Measurements from ENCODE around the gene HOXD11. TPM values are rescaled to one million over a fixed set of nuclear protein-coding genes. Genes with fewer than 3 reads are reported as not detected.
A peak's percentile ranks its signal among the peaks of the same experiment; 100 is the strongest.

The HOXD11 gene
- total RNA-seq, 1 experiment from 2014 or later: not detected

DNA sequence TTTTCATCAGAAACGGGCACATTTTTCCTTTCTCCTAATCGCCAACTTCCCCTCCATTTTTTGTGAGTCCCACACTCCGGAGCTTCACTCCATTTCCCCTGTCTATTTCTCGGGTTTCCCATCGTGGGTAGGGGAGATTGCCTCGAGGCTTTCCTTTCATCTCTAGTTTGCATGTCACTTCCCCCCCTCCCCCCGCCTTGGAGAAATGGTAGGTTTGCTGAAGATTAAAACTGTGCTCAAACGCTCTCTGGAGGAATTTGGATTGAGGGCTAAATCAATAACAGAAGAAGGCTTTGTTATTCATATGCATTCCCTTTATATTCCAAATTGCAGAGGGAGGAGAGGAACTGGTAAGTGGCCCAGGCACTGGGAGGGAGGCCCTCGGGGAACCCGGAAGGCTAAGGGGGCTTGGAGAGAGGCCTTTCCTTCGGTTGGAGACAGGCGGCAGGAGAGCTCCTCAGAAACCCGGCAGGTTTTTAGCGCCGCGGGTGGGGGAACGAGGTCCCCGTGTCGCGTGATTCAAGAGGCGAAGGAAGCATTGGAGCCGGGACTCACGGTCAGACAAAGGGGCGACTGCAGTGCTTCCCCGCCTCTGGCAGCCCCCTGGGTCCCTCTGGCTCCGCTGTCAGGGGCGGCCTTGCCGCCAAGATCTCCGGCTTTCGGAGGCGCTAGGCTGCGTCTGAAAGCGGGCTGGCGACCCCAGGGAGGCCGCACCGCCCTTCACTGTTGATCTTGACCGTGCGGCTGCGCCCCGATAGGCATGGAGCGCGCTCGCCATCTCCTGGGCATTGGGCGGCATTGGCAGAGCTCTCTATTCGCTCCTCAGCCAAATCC, 9.9 kb upstream of the HOXD11 start:
- DNase-seq (ENCODE audit: low spot score) (peak; percentile 93), ATAC-seq (peak; percentile 68)
- H3K4me1 Mint-ChIP-seq: peaks cover 65% of the 10 kb centered on the region
- peaks cover 96% of the 10 kb centered on the region for H3K27me3 Mint-ChIP-seq (ENCODE audit: low read depth)
- ChIA-PET POLR2A (interaction anchor here (0.6 kb wide), 1 partner anchor 13 kb away, joined by 4 read pairs; no protein-coding TSS in a partner anchor), CTCF (interaction anchor here (0.6 to 4.2 kb wide), 38 partner anchors 9 to 1644 kb away, joined by 3 to 56 read pairs (median 4); partner anchors contain the start of genes HOXD11, HOXD9 and LNPK)
- TF ChIP-seq CTCF (IDR thresholded peaks at IDR 0.05) (peak; percentile 74), NFE2L1 (CRISPR knock-in tag; IDR thresholded peaks at IDR 0.05) (0 out of 2 replicates have a peak, but pooled peaks have one; percentile 58), NFATC4 (CRISPR knock-in tag; IDR thresholded peaks at IDR 0.05) (no peak), ESRRA (CRISPR knock-in tag; IDR thresholded peaks at IDR 0.05; ENCODE audit: borderline replicate concordance) (no peak), GABPB1 (CRISPR knock-in tag; IDR thresholded peaks at IDR 0.05) (peak; percentile 41; the same call in 1 of the 2 replicates), ZNF671 (CRISPR knock-in tag; IDR thresholded peaks at IDR 0.05) (no peak), FOXP1 (CRISPR knock-in tag; IDR thresholded peaks at IDR 0.05; ENCODE audit: borderline replicate concordance) (peak; percentile 56; the same call in 1 of the 2 replicates)
- TF ChIP-seq, protein P1, sequence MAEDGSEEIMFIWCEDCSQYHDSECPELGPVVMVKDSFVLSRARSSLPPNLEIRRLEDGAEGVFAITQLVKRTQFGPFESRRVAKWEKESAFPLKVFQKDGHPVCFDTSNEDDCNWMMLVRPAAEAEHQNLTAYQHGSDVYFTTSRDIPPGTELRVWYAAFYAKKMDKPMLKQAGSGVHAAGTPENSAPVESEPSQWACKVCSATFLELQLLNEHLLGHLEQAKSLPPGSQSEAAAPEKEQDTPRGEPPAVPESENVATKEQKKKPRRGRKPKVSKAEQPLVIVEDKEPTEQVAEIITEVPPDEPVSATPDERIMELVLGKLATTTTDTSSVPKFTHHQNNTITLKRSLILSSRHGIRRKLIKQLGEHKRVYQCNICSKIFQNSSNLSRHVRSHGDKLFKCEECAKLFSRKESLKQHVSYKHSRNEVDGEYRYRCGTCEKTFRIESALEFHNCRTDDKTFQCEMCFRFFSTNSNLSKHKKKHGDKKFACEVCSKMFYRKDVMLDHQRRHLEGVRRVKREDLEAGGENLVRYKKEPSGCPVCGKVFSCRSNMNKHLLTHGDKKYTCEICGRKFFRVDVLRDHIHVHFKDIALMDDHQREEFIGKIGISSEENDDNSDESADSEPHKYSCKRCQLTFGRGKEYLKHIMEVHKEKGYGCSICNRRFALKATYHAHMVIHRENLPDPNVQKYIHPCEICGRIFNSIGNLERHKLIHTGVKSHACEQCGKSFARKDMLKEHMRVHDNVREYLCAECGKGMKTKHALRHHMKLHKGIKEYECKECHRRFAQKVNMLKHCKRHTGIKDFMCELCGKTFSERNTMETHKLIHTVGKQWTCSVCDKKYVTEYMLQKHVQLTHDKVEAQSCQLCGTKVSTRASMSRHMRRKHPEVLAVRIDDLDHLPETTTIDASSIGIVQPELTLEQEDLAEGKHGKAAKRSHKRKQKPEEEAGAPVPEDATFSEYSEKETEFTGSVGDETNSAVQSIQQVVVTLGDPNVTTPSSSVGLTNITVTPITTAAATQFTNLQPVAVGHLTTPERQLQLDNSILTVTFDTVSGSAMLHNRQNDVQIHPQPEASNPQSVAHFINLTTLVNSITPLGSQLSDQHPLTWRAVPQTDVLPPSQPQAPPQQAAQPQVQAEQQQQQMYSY (CRISPR knock-in tag; IDR thresholded peaks at IDR 0.05): peak; percentile 77
- TF ChIP-seq, protein P2, sequence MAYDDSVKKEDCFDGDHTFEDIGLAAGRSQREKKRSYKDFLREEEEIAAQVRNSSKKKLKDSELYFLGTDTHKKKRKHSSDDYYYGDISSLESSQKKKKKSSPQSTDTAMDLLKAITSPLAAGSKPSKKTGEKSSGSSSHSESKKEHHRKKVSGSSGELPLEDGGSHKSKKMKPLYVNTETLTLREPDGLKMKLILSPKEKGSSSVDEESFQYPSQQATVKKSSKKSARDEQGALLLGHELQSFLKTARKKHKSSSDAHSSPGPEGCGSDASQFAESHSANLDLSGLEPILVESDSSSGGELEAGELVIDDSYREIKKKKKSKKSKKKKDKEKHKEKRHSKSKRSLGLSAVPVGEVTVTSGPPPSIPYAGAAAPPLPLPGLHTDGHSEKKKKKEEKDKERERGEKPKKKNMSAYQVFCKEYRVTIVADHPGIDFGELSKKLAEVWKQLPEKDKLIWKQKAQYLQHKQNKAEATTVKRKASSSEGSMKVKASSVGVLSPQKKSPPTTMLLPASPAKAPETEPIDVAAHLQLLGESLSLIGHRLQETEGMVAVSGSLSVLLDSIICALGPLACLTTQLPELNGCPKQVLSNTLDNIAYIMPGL (CRISPR knock-in tag; IDR thresholded peaks at IDR 0.05): 0 out of 2 replicates have a peak, but pooled peaks have one; percentile 41
- TF ChIP-seq, protein P3, sequence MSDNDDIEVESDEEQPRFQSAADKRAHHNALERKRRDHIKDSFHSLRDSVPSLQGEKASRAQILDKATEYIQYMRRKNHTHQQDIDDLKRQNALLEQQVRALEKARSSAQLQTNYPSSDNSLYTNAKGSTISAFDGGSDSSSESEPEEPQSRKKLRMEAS (CRISPR knock-in tag; IDR thresholded peaks at IDR 0.05): peak; percentile 29; the same call in 1 of the 2 replicates
- H3K27ac Mint-ChIP-seq: peak overlapping the region; percentile 37; the same call in 1 of the 2 replicates
- peak overlapping the region; percentile 65 for H3K4me3 Mint-ChIP-seq
- no peaks in the 10 kb centered on the region for H3K9me3 Mint-ChIP-seq
- H3K36me3 Mint-ChIP-seq: peaks cover 2% of the 10 kb centered on the region; the same call in 1 of the 2 replicates

DNA sequence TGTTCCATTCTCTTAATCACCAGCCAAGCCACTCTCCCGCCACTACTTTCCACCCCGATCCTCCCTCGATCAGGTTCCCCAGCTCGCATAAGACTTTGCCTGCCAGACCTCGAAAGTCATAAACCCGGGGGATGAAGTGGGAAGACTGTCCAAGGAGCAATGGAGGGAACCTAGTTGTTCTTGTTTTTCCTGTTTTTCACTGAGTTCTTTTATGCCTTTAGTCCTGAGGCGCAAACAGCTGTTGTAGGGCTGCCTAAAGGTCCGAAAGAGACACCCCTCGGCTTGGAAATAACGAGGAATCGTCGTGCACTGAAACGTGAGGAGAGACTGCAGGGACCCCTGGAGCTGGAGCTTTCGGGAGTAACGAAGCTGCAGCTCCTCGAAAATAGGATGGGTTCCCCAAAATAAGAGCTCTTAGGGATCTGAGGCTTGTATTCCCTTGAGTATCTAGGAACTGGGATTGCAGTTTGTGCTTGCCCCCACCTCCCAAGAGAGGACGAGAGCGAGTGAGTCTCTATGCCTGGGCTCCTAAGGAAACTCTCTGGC, 9.2 kb upstream of the HOXD11 start:
- DNase-seq (ENCODE audit: low spot score) (no peak), ATAC-seq (peak; percentile 3)
- H3K4me1 Mint-ChIP-seq: peaks cover 65% of the 10 kb centered on the region
- no peak overlapping the region for H3K27ac Mint-ChIP-seq
- ChIA-PET CTCF (interaction anchor here (0.6 to 4.2 kb wide), 38 partner anchors 9 to 1645 kb away, joined by 3 to 56 read pairs (median 4); partner anchors contain the start of genes HOXD11, HOXD9 and LNPK), POLR2A (interaction anchor here (0.6 kb wide), 2 partner anchors 13 kb away, joined by 4 read pairs; no protein-coding TSS in a partner anchor)
- peaks cover 2% of the 10 kb centered on the region; the same call in 1 of the 2 replicates for H3K36me3 Mint-ChIP-seq
- peak overlapping the region; percentile 65 for H3K4me3 Mint-ChIP-seq
- no peaks in the 10 kb centered on the region for H3K9me3 Mint-ChIP-seq
- peaks cover 99% of the 10 kb centered on the region for H3K27me3 Mint-ChIP-seq (ENCODE audit: low read depth)
- TF ChIP-seq HMGA2 (CRISPR knock-in tag; IDR thresholded peaks at IDR 0.05) (no peak), FOXJ3 (CRISPR knock-in tag; IDR thresholded peaks at IDR 0.05; ENCODE audit: borderline replicate concordance) (no peak), CTCF (IDR thresholded peaks at IDR 0.05) (no peak), ZNF232 (CRISPR knock-in tag; IDR thresholded peaks at IDR 0.05) (no peak)
- TF ChIP-seq, protein P4, sequence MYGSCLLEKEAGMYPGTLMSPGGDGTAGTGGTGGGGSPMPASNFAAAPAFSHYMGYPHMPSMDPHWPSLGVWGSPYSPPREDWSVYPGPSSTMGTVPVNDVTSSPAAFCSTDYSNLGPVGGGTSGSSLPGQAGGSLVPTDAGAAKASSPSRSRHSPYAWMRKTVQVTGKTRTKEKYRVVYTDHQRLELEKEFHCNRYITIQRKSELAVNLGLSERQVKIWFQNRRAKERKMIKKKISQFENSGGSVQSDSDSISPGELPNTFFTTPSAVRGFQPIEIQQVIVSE (CRISPR knock-in tag; IDR thresholded peaks at IDR 0.05; ENCODE audit: borderline replicate concordance): no peak
- TF ChIP-seq, protein P5, sequence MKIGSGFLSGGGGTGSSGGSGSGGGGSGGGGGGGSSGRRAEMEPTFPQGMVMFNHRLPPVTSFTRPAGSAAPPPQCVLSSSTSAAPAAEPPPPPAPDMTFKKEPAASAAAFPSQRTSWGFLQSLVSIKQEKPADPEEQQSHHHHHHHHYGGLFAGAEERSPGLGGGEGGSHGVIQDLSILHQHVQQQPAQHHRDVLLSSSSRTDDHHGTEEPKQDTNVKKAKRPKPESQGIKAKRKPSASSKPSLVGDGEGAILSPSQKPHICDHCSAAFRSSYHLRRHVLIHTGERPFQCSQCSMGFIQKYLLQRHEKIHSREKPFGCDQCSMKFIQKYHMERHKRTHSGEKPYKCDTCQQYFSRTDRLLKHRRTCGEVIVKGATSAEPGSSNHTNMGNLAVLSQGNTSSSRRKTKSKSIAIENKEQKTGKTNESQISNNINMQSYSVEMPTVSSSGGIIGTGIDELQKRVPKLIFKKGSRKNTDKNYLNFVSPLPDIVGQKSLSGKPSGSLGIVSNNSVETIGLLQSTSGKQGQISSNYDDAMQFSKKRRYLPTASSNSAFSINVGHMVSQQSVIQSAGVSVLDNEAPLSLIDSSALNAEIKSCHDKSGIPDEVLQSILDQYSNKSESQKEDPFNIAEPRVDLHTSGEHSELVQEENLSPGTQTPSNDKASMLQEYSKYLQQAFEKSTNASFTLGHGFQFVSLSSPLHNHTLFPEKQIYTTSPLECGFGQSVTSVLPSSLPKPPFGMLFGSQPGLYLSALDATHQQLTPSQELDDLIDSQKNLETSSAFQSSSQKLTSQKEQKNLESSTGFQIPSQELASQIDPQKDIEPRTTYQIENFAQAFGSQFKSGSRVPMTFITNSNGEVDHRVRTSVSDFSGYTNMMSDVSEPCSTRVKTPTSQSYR (CRISPR knock-in tag; IDR thresholded peaks at IDR 0.05): no peak

Measured in WTC11 (cell line).